Measurements from ENCODE around the gene IL21.
"Not testable (repeated sequence)": the region's sequence is repeated elsewhere in the genome, so short reads cannot be mapped to it uniquely, and the experiment has no call there.

IL21 gene

DNA sequence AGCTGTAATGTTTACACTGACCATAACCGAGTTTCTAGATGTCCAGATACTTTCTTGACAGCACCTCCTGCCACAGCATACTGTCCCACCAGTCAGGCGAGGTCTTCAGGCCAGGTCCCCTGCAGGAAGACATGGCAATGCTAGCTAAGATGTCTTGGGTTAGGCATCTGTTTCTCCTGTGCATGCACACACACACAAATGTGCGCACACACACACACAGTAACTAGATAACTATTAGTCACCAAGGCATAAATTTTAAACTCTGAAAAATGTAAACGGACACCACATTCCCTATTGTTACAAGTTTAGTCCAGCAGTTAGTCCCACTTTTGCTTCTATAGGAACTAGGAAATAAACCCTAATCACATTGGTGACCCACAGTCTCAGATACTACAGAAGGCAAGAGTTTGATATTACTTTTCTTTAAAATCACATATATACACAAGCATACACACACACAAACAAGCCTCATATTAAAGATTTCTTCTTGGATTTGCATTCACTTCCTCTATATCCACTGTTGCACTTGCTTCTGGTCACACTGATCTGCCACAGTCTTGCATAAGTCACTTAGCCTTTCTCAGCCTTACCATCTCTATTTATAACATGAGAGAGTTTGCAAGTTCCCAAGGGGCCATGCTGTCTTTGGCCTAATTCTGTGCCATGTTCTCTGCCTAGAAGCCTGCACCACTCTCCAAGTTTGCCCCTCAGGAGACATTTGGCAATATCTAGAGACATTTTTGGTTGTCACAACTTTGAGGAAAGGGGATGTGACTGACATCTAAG is 32.2 kb downstream of the IL21 start:
- Histone ChIP-seq H3K27ac (no peak overlapping the region), H3K4me3 (no peak overlapping the region)

DNA sequence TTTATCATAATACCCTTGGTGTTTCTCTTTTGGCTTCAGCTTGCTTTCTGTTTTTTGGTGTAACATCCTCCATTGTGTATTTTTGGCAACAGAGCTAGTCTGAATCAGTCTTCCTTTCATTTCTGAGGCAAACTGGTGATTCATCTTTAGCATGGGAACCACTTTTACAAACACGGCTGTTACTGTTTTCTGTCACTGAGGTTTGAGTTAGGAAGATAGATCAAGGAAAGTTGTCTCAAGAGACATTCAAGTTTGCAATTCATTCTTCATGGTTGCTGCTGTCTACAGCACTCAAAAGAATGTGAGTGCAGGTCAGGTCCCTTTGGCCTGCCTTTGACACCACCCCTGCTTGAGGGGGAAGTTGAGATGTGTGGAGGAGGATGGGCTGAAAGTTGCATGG is 36.3 kb downstream of the IL21 start:
- Histone ChIP-seq H3K27ac (peak overlapping the region in 2 of 21 experiments; percentile 8 to 39), H3K4me3 (no peak overlapping the region)

DNA sequence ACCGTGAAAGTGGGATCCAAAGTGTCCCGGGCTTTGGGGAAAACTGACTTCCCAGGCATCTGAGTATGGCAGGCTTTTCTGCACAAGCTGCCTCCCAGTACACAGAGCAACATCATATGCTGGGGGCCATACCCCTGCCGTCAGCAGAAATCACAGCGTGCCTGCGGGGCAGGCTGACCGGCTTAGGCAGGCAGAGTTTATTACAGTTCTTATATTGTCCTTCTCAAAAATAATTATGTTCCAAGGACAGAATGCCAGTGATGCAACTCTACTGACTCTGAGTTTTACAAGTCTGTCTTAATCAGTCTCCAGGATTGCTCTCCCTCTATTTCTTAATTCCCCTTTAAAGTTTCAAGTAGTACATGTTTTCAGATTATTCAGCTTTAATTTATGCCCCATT is 37.0 kb downstream of the IL21 start:
- H3K27ac ChIP-seq: peak overlapping the region in 2 of 21 experiments; percentile 39 to 55
- no peak overlapping the region for H3K4me3 ChIP-seq

DNA sequence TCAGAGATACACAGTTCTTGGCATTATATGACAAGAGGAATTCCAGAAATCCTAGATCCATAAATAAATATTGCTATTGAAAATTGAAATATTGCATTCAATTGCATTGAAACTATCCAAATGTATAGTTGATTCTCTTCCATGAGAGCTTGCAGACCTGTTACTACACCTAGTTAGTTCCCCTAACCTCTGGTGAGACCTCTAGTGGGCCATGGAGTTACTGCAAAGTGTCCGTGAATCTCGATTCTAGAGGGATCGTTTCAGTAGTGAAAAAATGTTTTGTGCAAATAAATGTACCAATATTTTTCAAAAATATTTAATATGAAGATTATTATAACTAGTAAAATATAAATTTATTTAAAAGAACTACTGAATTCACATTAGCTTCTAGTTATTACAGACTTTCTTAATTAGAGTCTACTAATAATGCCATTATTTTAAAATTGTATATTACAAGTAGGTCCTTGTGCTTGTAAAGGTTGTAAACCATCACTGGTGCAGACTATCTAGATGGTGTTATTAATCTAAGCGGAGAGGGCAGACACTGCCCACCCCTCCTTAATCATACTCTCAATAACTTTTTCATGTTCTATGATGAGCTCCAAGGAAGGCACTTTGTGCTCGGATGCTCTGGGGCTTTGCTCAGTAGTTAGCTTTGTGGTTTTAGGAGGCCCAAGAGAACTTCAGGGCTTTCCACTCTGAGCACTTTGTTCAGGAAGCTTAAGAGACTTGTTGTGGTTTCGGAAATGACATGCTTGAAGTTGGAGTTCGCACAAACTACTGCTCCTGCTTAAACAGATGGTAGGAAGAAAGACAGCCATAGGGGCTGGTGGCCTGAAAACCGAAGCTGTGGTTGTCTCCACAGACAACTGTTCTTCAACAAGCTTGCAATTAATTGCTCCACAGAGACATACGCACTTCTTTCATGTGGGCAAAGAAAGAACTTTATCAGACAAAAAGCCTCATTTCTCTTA is 42.8 kb downstream of the IL21 start:
- Histone ChIP-seq H3K27ac (peak overlapping the region in 3 of 21 experiments; percentile 51 to 68 (median 56)), H3K4me3 (no peak overlapping the region)

DNA sequence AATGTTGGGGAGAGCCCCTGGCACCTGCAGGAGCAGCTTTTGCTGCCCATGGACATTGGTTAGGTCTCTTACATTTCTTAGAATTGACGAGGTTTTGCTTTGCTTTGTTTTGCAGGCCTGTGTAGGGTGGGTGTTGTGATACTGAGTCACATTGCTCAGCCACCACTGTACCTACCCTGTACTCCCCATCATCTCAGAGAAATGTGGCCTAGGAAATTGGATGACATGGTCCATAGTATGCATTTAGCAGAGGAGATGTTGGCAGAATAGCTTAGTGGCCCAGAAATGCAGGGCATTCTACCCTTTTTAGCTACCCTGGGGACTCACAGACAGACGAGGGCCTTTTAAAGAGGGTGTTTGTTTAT is 43.7 kb downstream of the IL21 start:
- Histone ChIP-seq H3K27ac (no peak overlapping the region), H3K4me3 (no peak overlapping the region)

DNA sequence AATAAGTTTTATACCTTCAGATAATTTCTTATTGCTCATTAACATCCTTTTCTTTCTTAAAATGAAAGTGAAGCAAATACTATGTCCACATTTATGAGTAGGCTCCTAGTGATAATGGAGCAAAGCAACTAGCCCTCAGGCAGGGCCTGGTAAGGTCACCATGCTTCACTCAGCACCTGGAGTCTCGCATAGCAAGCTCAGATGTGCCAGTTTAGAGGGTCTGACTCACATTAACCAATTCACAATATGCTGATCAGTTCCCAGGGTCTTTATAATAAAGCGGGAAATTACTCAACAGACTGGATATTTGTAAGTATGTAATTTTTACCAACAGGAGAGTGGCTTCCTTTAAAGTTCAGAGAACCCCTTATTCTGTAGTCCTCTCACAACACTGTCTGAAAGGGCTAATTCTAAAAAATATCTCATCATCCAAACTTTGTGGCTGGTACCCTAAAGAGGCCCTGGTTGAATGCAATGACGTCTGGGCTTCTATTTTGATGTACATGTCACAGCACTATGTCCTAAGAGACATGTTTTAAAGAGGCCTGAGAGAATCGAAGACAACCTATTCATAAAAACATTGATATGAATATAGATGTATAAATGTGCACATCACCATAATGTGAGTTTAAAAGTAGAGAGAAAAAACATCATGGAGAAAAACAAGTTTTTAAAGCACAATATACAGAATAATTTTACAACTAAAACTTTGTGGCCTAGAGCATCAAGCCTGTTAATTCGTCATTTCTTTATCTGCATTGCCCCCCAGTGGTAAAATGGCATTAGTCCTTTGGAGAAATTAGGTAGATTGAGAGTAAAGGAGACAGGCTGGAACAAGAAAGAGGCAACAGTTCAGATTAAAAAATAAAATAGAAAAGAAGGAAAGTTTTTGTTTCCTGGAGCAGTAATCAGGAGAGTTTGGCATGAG is 44.3 kb downstream of the IL21 start:
- H3K4me3 ChIP-seq: no peak overlapping the region

DNA sequence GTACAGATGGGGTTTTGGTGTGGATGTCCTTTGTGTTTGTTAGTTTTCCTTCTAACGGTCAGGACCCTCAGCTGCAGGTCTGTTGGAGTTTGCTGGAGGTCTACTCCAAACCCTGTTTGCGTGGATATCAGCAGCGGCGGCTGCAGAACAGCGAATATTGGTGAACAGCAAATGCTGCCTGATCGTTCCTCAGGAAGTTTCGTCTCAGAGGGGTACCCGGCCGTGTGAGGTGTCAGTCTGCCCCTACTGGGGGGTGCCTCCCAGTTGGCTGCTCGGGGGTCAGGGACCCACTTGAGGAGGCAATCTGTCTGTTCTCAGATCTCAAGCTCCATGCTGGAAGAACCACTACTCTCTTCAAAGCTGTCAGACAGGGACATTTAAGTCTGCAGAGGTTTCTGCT is 46.5 kb downstream of the IL21 start:
- H3K4me3 ChIP-seq, H3K27ac ChIP-seq: not testable (repeated sequence)

More for the DNA sequence above, 44.3 kb downstream of the IL21 start:
- no peak overlapping the region for H3K27ac ChIP-seq

DNA sequence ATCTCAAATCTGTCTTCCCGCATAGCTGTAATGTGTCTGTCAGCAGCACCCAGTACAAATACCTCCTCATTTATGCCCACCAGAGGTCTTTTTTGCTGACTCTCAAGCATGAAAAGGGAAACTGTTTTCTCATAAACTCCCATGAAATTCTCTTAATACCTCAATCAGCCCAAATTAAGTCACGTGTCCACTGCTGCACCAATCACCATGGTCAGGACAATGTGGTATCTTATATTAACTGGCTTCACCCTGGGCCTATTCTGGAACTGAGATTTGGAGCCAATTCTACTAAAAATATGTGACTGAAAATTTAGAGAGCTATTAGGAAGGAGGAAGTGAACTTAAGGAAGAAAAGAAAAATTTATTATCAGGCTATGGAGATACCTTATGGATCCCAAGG is 58.4 kb downstream of the IL21 start:
- no peak overlapping the region for H3K27ac ChIP-seq
- H3K4me3 ChIP-seq: no peak overlapping the region
